NCI-H526 (cell line): ENCODE data around the gene FNDC11.

Experiments used
- DNase-seq, 2 experiments: peaks; one replicate each; lab custom pipeline; 2025; lab: John Stamatoyannopoulos, UW

FNDC11 gene

DNA sequence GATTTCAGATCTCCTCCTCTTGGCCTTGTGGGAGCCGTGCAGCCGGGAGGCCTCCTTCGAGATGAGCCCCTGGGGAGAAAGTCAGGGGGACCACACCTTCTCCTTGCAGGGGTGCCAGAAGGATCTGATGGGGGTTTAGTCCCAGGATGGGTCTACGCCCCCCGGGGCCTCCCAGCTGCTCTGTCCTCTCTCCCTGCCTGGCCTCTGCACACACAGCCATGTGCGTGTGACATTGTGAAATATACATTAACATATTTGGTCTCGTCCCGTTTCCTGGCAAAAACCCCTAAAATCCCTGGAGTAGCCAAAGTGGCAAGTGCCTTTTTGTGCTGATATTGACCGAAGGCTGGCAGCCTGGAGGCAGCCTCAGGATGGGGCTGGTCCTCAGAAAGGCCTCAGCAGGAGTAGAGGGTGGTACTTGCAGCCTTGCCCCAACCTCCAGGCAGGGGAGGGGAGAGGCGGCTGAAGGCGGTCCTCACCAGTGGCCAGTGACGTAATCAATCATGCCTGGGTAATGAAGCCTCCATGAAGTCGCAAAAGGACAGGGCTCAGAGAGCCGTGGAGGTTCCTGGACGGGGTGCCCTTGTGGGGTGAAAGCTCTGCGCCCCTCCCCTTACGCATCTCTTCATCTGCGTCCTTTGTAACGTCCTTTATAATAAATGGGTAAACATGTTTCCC lies 25.2 kb downstream of the FNDC11 start:
- DNase-seq, result no peak

DNA sequence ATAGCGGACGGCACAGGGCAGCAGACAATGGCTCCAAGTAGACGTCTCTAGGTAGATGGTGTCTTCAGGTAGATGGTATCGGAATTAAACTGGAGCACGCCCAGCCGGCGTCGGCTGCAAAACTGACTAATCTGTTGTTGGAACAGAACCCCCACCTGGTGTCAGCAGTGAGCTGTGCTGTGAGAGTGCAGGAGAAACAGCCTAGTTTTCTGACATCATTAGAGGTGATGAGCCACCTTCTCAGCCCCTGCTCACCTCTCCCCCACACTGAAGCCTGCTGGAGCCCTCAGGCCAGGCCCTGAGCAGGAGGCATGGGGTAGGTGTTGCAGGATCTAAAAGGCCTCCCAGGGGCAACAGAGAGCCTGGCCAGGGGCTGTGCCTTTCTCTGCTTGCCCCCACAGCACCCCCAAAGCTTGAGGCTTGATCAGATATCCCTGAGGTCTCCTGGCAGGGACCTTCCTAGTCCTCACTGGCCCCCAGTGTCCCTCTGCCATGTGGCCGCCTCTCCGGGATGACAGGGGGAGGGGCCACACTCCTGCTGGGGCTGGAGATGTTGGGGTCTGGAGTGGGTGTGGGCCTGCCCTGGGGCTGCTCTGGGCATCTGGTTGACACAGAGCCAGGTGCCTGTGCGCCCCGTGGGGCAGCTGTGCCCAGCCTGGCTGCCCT lies 27.0 kb downstream of the FNDC11 start:
- peak; percentile 46 to 78 for DNase-seq

DNA sequence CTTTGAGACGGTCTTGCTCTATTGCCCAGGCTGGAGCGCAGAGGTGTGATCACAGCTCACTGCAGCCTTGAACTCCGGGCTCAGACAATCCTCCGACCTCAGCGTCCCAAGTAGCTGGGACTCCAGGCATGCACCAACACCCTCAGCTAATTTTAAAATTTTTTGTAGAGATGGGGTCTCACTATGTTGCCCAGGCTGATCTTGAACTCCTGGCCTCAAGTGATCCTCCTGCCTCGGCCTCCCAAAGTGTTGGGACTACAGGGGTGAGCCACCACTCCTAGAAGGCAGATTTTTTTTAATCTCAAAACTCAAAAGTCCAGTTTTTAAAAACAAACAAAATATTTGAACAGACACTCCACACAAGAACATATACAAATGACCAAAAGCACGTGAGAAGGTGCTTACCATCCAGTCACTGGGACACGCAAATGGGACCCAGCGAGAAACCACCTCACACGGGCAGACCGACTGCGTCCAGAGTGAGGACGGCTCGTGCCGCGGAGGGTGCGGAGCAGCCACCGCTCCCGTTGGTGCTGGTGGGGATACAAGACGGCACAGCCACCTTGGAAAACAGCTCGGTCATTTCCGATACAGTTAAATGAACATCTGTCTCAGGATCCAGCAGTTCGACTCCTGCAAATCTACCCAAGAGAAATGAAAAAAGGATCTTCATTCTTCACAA lies 28.6 kb downstream of the FNDC11 start:
- DNase-seq, result no peak

DNA sequence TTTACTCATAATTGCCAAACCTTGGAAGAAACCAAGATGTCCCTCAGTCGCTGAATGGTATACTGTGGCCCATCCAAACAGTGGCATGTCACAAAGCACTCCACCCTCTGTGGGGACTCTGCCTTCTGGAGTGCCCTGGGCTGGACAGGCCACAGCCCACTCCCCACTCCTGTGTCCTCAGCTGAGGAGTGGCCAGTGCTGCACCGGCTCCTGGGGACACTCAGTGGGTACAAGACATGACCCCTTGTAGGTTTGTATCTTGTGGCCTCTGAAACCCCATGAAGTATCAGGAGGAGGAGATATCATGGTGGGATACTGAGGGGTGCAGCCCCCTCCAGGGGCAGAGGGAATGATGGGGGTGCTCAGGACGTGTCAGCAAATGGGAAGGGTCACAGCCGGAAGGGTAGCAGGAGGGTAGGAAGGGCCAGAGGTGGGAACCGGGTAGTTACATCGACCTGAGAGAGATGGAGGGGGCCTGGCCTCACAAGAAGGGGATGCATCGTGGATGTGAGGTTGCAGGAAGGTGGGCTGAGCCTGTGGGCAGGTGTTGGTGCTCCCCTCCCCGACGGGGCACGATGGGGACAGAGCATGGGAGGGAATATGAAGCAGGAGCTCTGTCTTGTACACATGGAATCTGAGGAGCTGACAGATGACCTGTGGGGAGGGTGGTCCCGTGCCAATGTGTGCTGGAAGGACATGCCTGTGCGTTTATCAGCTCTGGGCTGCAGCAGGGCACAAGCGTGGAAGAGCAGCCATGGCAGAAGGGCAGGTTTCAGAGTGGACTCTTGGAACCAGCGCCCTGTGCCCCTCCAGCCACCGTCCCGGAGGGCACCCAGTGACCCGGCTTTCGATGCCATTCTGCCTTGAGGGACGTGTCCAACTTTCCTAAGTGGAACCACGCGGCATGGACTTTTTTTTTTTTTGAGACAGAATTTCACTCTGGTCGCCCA lies 31.9 kb downstream of the FNDC11 start:
- no peak for DNase-seq

DNA sequence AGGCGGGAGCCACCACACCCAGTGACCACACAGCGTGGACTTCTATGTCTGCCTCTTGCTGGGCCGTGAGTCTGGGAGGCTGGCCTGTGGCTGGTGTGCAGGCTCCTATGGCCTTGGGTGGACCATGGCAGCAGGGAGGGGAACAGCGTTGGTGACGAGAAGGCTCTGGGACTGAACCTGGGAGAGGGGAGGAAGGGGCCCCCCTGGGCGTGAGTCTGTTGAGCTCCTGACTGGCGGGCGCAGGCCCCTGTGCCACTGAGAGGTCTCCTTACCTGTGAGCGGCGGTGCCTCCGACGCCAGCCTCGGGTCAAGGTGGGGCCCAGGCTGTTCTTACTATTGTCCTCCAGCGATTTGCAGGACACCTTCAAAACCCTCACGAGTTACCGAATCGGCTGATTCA lies 32.8 kb downstream of the FNDC11 start:
- no peak for DNase-seq

DNA sequence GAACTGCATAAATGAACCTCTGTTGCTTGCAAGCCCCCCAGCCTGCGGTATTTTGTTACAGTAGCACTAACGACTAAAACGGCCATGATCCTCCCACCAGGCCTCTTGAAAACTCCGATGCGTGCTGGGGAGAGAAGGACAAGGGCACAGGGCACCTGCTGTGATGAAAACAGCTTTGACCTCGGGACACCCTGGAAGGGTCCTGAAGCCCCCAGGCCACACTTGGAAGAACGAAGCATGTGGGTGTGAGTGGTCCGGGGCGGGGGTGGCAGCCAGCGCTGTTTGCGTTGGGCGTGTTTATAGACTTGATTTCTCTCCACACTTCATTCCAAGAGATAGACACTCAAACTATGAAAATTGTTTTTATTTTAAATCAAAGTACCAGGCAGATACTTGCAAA lies 33.3 kb downstream of the FNDC11 start:
- DNase-seq, result no peak

DNA sequence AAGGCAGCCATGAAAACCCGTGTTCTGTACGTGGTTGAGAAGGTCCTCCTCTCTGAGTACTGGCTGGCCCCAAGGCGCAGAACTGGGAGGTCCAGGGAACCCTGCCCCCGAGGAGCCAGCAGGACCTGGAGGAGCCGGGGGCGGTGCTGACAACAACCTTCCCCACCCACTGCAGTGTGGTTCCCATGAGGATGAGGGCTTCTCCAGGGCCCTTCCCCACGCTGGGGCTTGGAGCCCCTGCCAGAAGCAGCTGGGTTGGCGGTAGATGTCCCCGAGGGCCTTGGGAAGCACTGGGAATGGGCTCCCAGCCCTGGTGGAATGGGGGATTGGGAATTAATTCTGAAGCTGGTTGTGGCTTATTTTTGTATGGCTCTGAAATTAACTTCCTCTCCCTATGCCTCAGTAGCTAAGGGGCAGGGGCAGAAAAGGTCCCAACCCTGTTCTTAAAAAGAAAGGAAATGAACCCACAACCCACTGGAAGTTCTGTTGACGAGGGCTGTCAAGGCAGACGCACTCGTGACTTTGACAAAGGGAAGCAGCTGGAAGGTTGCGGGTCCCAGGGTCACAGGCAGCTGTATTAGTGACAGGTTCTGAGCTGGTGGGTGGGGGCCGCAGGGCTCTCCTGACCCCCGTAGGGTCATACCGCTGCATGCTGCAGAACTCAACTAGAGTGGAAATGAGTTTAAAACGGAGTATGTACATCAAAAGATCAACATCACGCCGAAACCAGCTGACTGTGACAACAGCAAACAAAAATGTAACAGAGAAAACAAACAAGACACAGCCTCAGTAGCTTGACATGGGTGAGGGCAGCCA lies 34.0 kb downstream of the FNDC11 start:
- no peak for DNase-seq

DNA sequence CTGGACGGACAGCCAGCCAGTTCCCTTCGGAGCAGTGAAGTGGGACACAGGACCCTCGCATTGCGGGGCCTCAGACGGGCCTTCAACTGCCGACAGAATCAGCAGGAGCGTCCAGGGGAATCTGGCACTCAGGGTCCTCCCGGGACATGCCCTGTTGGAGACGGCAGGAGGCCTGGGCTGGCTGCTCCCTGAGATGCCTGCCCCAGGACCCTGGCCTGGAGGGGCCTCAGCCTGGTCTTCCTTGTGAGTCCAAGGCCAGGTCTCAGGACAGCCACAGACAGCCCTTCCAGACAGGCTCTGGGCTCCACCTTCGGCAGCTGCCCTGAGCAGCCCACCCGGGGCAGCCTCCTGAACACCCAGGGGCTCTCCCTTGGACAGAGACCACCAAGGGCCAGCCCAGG lies 34.7 kb downstream of the FNDC11 start:
- no peak for DNase-seq

DNA sequence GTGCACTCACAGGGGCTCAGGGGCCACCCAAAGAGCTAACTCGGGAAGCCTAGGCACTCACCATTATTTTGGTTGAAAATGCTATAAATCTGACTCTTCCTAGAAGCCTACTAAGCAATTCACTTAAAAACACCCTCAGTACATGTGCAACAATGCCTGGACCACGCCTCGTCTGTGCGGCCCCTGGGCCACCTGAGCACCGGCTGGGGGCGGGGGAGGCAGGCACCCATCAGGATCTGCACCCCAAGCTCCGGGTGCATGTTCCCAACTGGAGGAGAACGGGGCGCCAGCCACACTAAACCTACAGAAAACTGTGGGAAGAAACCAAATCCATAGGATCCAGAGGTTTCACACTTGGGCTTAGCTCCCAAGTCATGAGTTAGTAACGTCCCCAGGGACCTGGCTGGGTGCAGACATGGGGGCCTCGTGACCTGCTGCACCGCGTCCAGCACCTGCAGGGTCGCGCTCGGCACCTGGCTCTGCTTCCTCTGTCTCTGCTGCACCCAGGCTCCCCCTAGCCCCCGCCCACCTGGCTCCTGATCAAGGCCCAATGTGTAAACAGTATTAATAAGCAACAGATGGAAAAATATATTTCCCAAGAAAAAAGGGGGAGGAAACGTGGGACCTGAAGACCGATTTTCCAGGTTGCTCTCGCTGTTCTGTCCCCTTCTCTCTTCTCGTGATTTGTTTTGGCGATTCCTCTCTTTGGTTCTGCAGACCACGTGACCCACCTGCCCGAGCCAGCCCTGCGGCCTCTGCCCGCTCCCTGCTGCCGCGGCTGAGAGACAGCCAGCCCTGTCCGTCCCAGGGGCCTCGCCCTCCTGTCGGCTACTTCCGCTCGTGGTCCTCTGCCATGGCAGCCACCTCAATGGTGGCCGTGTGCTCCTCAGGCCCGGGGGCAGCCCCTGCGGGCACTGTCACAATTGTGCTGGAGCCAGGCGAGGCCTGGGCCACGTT lies 35.6 kb downstream of the FNDC11 start:
- DNase-seq, result no peak

DNA sequence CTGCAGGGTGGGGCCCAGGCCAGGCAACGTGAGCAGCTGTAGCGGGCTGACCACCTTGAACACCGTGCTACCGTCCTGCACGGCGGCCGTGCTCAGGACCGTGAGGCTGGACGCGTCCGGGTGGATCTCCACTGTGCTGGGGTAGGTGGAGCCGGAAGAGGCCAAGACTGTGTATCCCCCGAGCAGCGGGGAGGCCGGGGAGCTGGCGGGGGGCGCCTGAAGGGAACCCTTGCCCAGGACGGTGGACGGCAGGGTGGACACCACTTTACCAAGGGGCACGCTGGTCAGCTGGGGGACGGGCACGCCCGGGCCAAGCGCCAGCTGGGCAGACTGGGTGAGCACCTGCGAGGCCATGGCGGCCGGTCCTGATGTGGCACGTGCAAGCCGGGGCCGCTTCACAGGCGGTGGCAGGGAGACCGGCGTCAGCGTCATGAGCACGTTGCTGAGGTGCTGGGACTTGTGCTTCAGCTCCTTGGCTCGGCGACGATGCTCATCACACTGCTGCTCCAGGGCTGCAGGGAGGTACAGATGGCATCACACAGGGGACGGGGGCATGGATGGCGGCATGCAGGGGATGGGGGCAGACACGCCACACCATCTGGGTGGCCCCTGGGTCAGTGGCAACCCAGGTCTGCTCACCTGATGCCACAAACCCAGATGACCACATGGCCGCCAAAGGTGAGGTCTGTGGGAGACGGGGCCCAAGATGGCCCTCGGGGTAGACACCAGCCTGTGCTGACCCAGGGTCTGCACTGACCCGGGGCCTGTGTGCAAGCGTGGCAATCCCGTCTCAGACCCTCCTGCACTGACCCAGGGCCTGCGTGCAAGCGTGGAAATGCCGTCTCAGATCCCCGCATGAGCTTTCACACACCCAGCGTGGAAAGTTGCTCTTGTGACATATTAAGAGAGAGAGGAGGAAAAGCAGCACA lies 36.5 kb downstream of the FNDC11 start:
- DNase-seq, result no peak

DNA sequence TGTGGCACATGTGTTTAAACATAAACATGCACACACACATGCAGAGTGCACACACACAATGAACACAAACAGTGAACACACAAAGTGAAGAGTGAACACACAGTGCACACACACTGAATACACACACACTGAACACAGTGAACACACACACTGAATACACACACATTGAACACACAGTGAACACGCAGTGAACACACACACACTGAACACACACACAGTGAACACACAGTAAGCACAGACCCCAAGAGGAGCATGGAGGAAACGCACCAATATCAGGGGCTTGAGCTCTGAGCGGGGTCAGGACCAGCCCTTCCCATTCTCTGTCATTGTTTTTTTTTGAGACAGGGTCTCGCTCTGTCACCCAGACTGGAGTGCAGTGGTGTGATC lies 37.2 kb downstream of the FNDC11 start:
- DNase-seq, result no peak

DNA sequence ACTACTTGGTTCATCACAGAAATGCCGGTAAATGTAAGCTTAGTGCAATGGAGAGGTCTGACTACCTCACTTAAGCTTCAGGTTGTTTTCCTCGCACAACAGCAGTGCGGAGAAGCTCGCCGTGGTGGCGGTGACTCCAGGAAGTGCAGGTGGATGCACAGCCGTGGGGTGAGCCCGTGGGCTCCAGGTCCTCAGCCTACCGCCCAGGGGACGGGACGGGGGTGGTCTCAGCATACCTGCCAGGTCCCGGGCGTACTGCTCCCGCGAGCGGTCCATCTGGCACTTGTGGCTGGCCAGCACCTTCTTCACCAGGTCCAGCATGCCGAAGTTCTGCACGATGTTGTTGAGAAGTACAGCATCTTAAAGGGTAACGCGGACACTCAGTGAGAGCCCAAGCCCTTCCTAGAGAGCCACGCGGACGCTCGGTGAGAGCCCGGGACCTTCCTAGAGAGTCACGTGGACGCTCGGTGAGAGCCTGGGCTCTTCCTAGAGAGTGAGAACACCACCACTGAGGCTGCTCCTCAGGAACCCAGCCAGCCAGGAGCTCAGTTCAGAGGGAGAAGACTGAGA lies 37.9 kb downstream of the FNDC11 start:
- DNase-seq, result no peak

DNA sequence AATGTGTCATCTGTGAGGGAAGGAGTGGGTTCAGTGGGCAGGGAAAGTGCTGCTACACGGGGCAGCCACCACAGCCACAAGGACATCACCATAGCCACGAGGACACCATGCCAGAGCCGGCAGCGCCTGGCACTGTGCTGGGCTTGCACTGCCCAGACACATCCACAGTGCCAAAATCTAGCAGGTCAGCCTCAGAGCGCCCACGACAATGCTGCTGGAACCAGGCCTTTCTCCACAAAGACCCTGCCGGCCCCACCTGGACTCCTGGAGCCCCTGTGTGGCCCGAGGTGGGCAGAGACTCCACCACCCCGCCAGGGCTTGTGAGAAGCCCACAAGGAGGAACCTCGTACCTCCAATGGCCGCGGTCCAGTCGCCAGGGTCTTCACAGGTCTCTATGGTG lies 38.7 kb downstream of the FNDC11 start:
- no peak for DNase-seq

DNA sequence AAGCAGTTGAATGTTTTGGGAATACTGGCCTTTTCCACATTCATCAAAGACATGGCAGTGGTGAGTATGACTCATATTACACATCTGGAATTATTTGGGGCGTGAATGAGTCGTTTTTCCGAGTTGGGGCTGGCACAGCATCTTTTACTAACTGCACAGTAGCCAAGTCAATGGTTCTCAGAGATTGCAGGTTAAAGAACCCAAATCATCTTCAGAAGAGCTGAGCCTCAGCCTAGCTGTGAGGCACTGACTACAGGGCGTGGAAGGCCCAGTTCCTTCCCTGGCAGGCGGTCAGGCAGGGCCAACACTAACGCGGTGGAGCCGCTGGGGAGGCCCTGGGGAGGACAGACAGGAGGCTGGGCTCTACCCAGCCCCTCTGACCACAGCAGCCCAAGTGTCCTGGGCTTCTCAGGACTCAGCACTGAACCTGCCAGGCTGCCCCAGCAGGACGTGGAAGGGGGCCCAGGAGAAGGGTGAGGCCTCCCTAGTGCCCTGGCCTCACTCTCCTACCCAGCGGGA lies 40.1 kb downstream of the FNDC11 start:
- DNase-seq, result no peak

DNA sequence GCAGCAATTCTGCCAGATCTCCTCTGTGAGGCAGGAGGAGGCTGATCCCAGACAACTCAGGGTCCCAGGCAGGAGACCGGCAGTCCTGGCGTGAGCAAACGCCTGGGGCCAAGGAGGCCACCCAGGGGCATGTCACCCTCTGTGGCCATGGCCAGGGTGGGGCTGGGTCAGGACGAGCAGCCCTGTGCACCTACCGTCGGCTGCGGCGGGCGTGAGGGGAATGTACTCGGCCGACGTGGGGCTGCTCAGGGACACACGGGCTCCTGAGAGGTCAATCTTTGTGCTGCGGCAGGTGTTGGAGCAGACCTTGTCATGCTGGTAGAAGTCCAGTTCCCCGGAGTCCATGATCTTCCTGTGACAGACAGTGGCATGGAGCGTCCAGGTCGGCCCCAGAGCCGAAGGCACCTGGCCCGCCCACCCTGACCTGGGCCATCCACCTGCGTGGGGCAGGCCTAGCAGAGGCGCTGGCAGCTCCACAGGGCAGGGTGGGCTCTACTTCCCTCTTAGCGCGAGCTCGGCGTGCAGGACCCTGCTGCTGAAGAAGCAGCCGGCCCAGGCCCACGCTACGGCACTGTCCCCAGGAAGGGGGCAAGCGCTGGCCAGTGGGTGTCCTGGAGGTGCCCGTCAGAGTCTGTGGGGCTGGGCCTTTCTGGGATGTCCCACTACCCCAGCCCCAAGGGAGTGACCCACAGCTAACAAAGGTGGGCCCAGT lies 41.6 kb downstream of the FNDC11 start:
- no peak for DNase-seq

DNA sequence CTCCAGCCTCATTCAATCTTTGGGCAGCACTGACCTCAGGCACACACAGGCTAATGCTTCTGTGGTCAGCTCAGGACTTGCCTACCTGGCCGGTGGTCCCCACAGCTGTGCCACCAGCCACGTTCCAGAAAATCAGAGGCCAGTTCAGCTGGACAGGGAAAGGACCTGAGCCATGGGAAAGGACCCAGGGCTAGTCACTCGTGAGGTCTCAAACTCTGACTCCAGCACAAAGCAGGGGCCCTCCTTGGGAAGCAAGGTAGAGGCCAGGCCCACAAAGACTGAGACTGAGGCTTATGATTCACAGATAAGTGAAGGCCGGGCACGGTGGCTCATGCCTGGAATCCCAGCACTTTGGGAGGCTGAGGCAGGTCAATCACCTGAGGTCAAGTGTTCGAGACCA lies 42.5 kb downstream of the FNDC11 start:
- no peak for DNase-seq

DNA sequence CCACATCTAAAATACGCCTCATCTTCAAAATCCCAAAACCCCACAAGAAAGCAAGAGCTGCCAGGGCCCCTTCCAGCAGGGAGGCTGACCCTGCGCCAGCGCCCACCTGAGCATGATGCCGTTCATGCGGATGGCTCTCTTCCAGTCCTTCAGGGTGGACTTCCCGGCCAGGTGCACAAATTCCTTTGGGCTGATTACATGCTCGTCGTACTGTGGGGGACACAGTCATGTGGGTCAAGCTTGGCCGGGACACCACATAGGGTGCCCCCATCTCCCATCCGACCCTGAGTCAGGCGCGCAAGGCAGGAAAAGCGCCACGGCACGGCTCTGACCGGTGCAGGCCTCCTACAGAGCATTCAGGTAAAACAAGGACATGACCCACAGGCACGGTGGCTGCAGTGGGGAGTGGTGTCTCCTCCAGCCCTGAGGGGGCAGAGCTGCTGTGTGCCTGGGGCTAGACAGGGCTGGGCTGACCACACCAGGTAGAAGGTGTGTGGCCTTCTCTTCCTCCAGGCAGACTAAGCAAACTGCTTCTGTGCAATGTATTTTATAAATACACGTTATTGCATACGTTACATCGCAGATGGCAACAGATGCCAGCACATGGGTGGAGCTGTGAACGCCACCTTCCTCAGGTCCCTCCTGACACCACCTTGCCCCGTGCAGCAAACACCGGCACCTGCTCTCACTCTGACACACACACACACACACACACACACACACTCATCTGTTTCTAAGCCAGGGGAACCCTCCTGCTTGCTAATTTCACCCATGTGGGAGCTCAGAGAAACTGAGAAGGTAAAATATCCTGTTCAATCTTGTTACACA lies 43.9 kb downstream of the FNDC11 start:
- no peak for DNase-seq
